Activated CD8-positive, alpha-beta memory T cell treated with anti-CD3 and anti-CD28 coated beads for 1 hour (primary cell): ENCODE measurements around the gene POC1A.
"Not testable (repeated sequence)": the region's sequence is repeated elsewhere in the genome, so short reads cannot be mapped to it uniquely, and the experiment has no call there.

Source experiments
- DNase-seq, 2 donors: peaks; one replicate each; pipeline ENCODE4 v3.0.0-alpha.2; 2020; ENCODE audit warnings: low read depth in 1 of 2; ENCODE audit errors: extremely low read depth in 1 of 2

POC1A gene

DNA sequence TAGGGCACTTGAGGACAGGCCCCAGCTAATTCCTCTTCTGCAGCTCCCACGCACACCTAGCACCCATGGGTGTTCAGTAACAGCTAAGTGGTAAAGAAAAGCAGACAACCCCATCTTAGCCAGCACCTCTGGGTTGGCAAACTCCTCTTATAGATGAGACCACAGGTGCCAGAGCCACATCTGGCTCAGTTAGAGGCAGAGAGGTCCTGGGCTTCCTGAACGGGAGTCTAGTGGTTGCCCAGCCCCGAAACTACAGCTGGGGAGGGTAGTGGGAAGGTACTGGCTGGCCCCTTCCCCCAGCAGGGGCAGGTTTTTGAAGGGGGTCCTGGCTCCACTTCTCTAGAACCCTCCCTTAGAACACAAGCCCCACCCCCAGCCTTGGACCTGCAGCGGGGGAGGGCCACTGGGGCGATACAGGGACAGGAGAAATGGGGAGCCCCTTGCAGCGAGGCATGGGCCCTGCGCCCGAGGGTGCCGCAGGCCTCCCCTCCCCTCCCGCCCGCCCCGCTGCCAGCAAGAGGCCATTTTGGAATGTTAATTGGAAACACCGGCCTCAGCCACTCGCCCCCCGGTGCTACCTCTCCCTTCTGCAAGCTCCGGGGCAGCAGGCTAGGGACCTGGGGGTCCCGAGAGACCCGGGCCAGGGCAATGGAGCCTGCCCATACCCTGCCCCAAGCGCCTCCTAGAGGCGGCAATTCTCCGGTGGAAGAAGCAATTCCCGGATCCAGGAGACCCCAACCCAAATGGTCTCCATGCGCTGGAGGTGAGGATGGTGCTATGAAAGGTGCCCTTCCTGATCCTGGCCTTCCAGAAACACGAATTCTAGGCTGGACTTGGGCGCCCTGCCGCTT is 99.3 kb downstream of the POC1A start:
- DNase-seq, result no peak

DNA sequence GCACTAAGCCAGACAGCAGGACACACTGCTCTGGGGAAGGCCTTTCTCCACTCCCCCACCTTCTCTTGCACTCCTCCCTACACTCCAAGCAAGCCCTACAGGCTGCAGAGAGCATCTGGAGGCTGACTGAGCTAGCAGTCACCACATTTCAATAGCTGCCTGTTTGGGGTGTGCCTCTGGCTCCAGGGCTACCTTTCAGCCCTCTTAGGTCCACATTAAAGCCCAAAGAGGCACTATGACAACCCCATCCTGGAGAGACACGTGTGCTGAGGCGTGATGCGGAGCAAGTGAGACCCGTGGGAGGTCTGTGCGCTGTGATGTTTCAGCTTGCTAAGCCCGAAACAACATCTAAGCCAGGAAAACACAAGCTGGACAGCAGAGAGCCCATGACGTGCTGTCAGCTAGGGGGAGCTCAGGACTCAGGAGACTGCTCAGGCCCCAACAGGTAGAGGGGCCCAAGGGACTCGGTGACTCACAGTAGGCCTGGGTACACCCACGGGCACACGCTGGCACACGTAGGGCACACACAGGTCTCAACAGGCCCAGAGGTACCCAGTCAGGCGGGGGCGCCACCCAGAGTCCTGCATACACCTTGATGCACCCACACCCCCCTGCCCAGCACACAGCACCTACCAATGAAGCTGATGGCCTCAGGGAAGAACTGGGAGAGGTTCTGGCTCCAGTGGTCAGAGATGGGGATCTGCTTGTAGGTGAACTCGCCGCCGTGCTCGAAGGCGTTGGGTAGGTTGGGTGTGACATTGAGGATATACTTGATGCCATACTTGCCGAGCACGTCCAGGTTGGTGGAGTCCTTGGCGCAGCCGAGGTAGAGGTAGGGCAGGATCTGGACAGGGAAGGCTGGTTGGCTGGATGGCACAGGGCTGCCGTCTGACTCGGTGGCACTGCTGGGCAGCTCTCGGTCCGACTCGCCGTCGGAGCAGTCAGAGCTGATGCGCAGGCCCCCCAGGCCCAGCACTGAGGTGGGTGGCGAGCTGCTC is 100.6 kb downstream of the POC1A start:
- DNase-seq, result no peak

DNA sequence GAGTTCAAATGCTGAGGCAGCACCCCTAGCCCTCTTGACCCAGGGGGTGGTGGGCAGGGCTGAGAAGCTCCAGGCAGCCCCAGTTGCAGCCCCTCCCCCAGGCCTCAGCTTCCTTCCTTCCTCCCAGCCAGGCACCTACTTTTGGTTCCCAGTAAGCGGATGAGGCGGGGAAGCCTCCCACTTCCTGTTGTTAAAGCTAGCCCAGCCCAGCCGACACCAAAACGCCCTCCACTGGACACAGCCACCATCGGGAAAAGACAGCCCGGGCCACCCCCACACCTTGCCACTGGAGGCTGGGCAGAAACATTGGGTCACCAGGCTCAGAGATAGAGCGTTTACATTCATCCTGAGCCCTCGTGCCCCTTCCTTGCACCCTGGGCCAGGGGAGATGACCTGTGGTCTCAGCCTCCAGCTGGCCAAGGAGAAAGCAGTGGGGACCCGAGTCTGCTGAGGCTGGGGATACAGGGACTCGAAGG is 101.4 kb downstream of the POC1A start:
- no peak for DNase-seq

DNA sequence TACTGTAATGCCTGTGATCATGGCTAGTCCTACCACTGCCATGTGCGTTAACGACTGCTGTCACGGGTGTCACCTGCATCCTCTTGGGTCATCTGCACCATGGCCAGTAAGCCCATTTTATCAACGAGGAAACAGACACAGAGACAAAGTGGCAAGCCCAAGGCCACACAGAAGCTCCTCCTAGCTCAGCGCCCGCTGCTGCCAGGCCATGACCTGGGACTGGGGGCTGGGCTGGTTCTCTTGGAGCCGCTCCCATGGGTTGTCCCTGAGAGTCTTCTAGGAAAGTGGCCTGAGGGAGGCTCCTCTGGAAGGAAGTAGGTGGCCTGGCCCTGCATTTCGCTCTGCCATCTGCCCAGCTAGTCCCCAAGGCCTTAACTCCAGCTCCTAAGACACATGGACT is 102.8 kb downstream of the POC1A start:
- no peak for DNase-seq

DNA sequence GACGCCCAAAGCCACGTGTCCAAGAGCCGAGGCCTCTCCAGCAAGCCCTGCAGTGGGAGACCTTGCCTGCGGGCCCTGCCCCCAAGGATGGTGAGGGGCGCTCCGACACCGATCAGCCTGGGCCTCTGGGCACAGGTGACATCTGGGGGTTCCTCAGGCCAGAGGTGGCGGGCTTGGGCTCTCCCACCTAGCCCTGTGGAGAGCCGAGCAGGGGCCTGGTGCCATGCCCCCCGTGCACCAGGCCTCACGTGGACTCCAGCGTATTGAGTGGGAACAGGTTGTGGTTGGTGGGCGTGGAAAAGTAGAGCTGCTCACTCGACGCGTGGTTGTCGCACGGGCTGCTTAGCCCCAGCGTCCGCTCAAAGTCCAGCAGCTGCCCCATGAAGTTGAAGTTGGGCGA is 103.7 kb downstream of the POC1A start:
- DNase-seq, result no peak

DNA sequence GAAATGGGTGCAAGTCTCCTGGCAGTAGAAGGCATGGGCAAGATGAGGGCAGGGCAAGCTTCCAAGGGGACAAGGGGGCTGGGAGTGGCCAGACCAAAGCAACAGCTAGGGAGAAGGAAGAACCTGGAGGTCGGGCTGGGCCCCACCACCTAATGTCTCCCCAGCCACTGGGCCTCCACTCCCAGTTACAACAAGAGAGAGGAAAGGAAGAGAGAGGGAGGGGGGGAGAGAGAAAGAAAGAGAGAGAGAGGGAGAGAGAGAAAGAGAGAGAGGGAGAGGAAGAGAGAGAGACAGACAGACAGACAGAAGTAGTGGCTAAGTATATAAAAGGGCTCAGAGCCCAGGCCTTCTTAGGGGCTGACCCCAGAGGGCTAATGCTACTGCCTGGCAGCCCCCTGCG is 104.7 kb downstream of the POC1A start:
- no peak for DNase-seq

DNA sequence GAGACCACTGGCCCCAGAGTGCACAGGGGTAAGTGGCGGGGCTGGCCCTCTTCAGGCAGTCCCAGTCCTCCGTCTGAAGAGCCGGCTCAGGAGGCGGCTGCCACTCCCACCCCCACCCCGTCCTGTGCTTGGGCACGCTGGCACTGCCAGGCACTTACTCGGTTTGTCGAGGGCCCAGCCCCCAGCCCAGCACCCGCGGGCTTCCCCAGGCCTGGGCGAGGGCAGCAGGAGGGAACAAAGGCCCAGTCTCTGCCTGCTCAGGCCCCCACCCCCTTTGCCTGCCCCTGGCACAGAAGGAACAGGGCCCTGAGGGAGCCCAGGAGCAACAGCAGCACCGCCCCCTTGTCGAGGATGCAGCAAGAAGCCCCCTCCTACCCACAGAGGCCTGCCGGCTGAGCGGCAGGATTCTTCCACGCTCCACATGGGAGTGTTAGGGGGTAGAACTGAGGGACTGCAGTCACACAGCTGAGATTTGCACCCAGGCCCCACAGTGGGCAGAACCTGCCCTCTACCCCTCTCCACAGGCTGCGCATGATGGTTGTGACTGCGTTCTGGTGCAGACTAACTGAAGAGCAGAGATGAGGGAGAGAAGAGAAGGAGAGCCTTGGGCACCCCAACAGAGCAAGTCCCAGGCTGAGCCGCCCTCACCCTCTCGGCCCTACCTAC is 106.8 kb downstream of the POC1A start:
- no peak for DNase-seq

DNA sequence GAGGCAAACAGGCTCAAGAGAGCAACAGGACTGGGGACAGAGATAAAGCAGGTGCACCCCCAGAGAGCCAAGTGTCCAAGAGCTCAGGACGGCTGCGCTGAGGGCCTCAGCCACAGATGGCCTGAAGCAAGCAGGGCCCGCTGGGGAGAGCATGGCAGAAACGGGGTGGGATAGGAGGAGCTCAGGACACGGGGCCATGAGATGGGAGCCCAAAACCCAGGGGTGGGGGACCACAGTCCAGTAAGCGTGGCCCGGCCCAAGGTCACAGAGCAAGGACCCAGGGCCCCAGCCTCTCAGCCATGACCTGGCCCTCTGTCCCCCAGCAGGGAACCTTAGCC is 107.4 kb downstream of the POC1A start:
- DNase-seq, result no peak

DNA sequence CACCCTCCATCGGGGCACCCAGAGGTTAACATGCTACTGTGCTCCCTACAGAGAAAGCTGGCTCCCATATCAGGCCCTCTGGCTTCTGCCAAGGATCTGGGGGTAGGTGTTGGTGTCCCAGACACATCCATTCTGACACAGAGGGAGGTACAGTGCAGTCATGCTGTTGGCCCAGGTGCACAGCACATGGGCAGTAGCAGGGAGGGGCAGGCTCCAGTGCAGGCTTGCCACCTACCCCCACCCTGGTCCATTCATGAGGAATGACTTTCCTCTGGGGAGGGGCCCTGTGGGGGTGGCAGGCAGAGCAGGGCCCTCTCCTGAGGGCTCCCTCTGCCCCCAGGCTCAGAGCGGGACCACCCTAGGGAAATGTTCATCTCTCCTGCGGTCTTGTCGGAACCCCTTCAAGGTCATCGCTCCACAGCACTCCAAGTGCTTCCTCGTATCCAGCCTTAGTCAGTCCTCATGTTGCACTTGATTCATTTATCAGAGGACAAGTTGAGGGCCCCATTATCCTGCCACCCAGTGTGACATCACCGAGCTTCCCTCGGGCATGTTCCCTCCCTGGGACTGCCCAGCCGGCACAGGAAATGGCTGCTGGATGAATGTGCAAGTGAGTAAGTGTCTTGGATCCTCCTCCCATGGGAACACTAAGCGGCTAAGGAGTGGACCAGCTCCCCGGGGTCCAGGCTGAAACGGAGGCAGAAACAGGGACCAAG is 107.9 kb downstream of the POC1A start:
- no peak for DNase-seq

DNA sequence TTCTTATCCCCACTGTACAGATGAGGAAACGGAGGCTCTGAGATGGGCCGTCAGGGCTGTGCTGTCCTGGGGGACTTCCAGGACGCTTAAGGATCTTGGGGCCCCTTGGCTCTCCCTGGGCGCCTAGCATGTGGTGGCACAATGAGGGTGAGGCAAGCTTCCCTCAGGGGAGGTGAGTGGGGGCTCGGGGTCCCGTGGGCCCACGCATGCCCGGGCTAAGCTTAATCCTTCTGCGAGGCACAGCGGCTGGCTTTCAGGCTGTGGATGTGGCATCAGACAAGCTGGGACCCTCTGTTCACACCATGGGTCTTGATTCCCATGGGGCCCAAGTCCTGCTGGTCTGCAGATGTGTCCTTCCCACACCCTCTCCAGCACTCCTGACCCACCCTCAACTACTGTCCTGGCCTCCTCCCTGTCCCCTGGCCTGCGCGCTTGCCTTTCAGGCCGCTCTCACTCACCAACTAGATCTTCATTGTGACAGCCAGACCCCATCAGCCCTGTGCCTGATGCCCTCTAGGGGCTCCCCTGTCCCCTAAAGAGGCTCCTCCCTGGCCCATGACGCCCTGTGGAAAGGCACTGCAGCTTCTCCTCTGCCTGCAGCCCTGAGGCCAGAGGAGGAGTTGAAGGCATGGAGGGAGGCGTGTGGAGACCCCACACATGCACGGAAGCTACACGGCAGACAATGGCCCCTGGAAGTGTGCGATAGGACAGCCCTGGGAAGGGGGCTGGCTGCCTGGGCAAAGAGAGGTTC is 109.2 kb downstream of the POC1A start:
- no peak for DNase-seq

DNA sequence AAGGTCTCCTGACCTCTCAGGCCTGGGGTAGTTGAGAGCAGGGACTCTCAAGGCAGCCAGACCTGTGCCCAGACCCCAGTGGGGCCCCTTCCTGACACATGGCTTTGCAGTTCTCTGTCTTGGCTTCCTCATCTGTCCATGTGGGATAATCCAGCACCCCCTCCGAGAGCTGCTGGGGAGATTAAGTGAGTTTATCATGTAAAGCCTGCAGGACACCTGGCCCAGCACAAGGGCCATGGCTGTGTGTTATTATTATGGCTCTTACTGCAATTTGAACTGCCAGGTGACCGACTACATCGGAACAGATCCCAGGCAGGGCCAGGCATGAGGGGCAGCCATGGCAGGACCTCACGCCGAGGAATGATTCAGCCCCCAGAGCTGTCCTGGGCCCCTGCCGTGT is 110.5 kb downstream of the POC1A start:
- DNase-seq, result no peak

DNA sequence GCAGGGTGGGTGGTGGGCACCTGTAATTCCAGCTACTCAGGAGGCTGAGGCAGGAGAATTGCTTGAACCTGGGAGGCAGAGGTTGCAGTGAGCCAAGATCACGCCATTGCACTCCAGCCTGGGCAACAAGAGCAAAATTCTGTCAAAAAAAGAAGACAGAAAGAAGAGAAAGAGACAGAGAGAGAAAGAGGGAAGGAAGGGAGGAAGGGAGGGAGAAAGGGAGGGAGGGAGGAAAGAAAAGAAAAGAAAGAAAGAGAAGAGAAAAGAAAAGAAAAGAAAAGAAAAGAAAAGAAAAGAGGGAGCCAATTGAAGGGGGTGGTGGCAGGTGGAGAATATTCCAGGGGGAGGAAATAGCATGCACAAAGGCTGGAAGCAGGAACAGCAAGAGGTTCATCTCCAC is 111.2 kb downstream of the POC1A start:
- DNase-seq, result not testable (repeated sequence)

DNA sequence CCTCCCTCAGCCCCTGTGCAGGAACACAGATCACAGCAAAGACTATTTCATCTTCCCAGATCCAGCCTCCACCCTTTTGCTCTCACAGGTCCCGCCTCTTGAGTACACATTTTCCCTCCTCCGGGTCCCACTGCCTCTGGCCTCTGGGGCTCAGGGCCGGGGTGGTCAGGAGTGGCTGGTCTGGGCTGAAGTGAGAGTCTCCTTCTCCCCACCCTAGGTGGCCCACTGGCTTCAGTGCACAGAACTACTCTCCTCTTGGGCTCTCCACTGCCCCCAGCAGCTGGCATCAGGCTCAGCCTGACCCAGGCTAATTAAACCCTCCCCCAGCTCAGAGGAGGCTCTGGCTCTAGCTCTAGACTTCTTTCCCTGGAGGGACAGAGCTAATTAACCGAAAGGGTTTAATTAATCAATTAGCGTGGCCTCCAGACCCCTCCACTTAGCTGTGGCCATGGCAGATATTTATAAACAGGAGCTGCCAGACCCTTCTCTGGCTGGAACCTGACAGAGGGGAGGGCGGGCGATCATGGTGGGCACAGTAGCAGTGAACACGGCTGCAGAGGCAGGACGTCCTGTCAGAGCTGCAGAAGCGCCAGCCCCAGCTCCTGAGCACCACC is 113.0 kb downstream of the POC1A start:
- DNase-seq, result no peak

DNA sequence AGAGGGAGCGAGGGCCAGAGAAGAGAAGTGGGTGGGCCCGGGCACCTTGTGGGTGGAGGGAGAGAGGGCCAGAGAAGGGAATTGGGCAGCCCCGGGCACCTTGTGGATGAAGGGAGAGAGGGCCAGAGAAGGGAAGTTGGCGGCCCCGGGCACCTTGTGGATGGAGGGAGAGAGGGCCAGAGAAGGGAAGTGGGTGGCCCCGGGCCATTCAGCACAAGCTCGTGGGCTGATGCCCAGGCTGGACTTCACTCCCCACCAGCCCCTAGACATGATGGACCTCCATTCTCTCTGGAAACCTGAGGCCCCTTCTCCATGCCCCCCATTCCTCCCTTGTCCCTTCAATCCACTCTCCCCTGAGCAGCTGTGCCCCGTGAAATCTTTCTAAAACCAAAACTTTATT is 113.6 kb downstream of the POC1A start:
- no peak for DNase-seq

DNA sequence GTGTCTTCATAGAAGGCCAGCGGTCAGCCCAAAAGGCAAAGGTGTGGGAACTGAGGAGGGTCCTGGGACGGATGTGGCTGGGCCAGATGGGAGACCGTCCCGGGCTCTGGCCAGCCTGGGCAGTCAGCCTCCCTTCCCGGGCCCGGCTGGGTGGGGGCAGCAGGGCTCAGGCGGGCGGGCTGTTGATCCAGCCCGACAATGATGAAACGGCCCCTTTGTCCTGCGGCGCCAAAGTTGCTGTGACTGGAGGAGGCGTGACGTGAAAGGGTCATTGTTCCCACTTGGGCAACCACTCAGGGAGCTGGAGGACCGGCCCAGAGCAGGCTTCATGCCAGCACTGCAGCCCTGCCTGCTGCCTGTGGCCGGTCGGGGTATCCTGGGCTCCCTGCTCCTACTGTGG is 114.4 kb downstream of the POC1A start:
- DNase-seq, result no peak

DNA sequence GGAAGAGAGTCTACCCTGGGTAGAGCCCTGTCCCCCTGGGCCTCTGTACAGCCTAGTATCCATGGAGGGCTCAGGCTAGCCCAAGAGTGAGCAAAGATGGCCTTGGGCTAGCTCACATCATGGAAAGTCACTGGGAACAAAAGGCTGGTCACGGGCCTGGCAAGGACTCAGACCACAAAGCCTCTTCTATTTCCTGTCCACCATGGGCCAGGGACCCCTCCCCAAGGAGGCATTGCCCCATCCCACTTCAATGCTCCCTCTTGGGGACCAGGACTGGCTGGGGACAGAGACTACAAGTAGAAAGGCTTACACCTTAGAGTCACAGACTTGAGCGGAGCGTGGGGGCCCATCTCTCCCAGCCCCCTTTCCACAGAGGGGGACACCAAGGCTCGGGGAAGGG is 114.8 kb downstream of the POC1A start:
- DNase-seq, result no peak

DNA sequence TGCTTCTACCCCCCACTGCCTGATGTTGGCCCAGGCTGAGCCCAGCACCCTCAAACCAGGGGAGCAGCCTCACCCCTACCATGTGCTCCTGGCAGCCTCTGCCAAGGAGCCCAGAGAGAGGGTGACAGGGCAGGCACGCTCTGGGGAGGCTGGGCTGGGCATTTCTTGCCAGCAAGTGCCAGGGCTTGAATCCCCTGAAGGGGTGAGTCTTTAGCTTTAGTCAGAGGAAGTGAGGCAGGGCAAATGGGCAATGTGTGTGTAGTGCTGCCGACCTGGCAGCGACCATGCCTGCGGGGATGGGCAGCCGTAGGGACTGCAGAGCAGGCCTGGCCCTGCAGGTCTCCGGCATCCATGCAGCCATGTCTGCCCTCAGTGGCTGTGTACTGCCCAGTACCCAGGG is 116.0 kb downstream of the POC1A start:
- no peak for DNase-seq

DNA sequence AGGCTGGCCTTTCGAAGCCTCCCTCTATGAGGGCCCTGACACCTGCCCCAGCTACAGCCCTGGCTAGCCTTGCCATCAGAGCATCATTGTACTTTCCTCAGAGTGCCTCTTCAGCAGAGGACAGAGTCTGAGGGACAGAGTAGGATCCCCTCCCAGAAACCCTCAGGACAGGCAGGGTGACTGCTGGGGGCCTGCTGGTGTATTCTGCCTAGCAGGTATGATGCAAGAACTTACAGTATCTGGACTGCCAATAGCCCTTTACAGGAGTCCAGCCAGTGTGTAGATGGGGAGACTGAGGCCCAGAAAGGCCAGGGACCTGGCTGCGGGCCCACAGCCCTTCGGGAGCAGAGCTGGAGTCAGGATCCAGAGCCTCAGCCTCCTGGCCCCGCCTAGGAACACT is 116.9 kb downstream of the POC1A start:
- no peak for DNase-seq

DNA sequence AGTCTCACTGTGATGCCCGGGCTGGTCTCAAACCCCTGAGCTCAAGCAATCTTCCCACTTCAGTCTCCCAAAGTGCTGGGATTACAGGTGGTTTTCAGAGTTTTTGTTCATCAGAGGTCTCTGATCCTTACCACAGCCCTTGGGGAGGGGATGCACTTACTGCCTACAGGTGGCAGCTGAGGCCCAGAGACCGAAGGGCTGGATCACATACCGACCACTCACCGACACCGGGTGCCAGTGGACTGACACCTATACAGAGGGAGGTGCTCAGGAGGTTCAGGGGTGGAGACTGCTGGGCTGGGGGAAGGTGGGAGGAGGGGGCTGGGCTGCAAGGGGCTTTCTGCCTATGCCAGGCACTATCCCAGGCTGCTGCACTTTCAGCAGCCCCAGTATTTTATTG is 117.4 kb downstream of the POC1A start:
- DNase-seq, result no peak
